HG02588 (cell line): ENCODE measurements around the gene OR10AD1.
"Not testable (repeated sequence)": the region's sequence is repeated elsewhere in the genome, so short reads cannot be mapped to it uniquely, and the experiment has no call there.

Experiments used
- ATAC-seq: cut with Tn5 transposase; IDR thresholded peaks from one replicate; pipeline ENCODE4 v1.9.1; 2021; ENCODE audit warnings: mild to moderate bottlenecking, moderate library complexity; ENCODE audit not compliant: unreplicated experiment

OR10AD1 gene

GRCh38 chr12:48163150-48163747, 39.8 kb downstream of the OR10AD1 start:
- ATAC-seq = no peak

- ATAC-seq = no peak
Measured at GRCh38 chr12:48160807-48161206, 42.3 kb downstream of the OR10AD1 start.

- no peak for ATAC-seq
Measured at GRCh38 chr12:48160046-48160445, 43.0 kb downstream of the OR10AD1 start.

GRCh38 chr12:48157889-48158370, 45.2 kb downstream of the OR10AD1 start:
- ATAC-seq = no peak

- ATAC-seq = peak; percentile 89
Measured at GRCh38 chr12:48157018-48157888, 45.8 kb downstream of the OR10AD1 start, which contains the start of gene ASB8. ASB8 (minus strand) TSS chr12:48157515; CDS start chr12:48153496, 4,019 bp downstream.

- no peak for ATAC-seq
Measured at GRCh38 chr12:48156652-48157017, 46.5 kb downstream of the OR10AD1 start.

- not testable (repeated sequence) for ATAC-seq
Measured at GRCh38 chr12:48155786-48156185, 47.3 kb downstream of the OR10AD1 start.
